ENCODE measurements around the gene CNIH4.

GRCh38 chr1:224348137-224348536 is 8.5 kb upstream of the CNIH4 start:
- TF ChIP-seq BHLHE40 (IDR thresholded peaks at IDR 0.05; ENCODE audit: borderline replicate concordance) (no peak), TARDBP (IDR thresholded peaks at IDR 0.05) (no peak), L3MBTL2 (conservative IDR thresholded peaks at IDR 0.05) (no peak), FOXM1 (IDR thresholded peaks at IDR 0.05; ENCODE audit: borderline replicate concordance) (no peak), NFRKB (IDR thresholded peaks at IDR 0.05) (no peak), SUZ12 (IDR thresholded peaks at IDR 0.05) (no peak), ARNT (IDR thresholded peaks at IDR 0.05) (no peak), FOXA1 (IDR thresholded peaks at IDR 0.05) (no peak), HDGF (IDR thresholded peaks at IDR 0.05; ENCODE audit: borderline replicate concordance) (no peak)

All from HEK293T (cell line).